Neural progenitor cell (in vitro differentiated cells): ENCODE results near the gene SS18L1.

ENCODE experiments used
- CTCF ChIP-seq: fragments of 200-600 bp; sonication (generic); IDR thresholded peaks from 2 replicates; pipeline ENCODE4 v1.5.1; 2017; ENCODE audit warnings: antibody characterized with exemption, mild to moderate bottlenecking
- EZH2 ChIP-seq: fragments of 200-600 bp; sonication (generic); IDR thresholded peaks from 2 replicates; pipeline ENCODE4 v1.6.1; 2017; ENCODE audit warnings: antibody characterized with exemption, mild to moderate bottlenecking, moderate library complexity
- EZH2phosphoT487 ChIP-seq: fragments of 200-600 bp; sonication (generic); IDR thresholded peaks from 2 replicates; pipeline ENCODE4 v1.6.1; 2017; ENCODE audit warnings: antibody characterized with exemption

GRCh38 chr20:62227977-62228958 lies 84.7 kb downstream of the SS18L1 start:
- TF ChIP-seq CTCF, result no peak
- TF ChIP-seq EZH2, result no peak
- no peak for TF ChIP-seq EZH2phosphoT487
